Activated CD8-positive, alpha-beta memory T cell treated with anti-CD3 and anti-CD28 coated beads, Interleukin-2, amount 50 U/mL, for 1 hour (primary cell): ENCODE measurements around the gene PLCD3.

Experiments
- DNase-seq: peaks from one replicate; pipeline ENCODE4 v3.0.0-alpha.2; 2020; ENCODE audit errors: extremely low read depth

The PLCD3 gene

GRCh38 chr17:45132320-45132571 is at the start of gene PLCD3:
TSS of gene PLCD3 (minus strand) at chr17:45132515. CDS start at chr17:45132410, 105 bp downstream.
- no peak for DNase-seq

GRCh38 chr17:45177563-45177962 is 45.2 kb upstream of the PLCD3 start:
- no peak for DNase-seq

GRCh38 chr17:45175759-45176115 is 43.4 kb upstream of the PLCD3 start:
- no peak for DNase-seq

- DNase-seq = no peak
Measured at GRCh38 chr17:45172541-45173286, 40.4 kb upstream of the PLCD3 start.

- DNase-seq = no peak
Measured at GRCh38 chr17:45172232-45172540, 39.9 kb upstream of the PLCD3 start.

- DNase-seq = no peak
Measured at GRCh38 chr17:45171338-45172231, 39.3 kb upstream of the PLCD3 start.

- DNase-seq = no peak
Measured at GRCh38 chr17:45170931-45171337, 38.6 kb upstream of the PLCD3 start.

GRCh38 chr17:45170280-45170930 is 38.1 kb upstream of the PLCD3 start:
- DNase-seq = no peak

GRCh38 chr17:45168991-45169752 is 36.9 kb upstream of the PLCD3 start:
- DNase-seq = no peak

GRCh38 chr17:45164734-45165269 is 32.5 kb upstream of the PLCD3 start:
- DNase-seq = no peak

GRCh38 chr17:45162025-45162687 is 29.8 kb upstream of the PLCD3 start:
- DNase-seq = no peak

GRCh38 chr17:45161288-45162024 is 29.1 kb upstream of the PLCD3 start, which contains the start of gene HEXIM2:
TSS of gene HEXIM2 (plus strand) at chr17:45161875. CDS start at chr17:45162794, 919 bp downstream.
- peak; percentile 95 for DNase-seq

- DNase-seq = no peak
Measured at GRCh38 chr17:45160447-45161287, 28.4 kb upstream of the PLCD3 start.

GRCh38 chr17:45156242-45156641 is 23.9 kb upstream of the PLCD3 start:
- DNase-seq = no peak

GRCh38 chr17:45155483-45155882 is 23.2 kb upstream of the PLCD3 start:
- no peak for DNase-seq

- DNase-seq = no peak
Measured at GRCh38 chr17:45155029-45155428, 22.7 kb upstream of the PLCD3 start.

GRCh38 chr17:45150911-45151809 is 18.8 kb upstream of the PLCD3 start:
- DNase-seq = no peak
